GM21515 (cell line): ENCODE data around the gene ITGB2.

Source experiments
- ATAC-seq: cut with Tn5 transposase; IDR thresholded peaks from one replicate; pipeline ENCODE4 v1.9.1; 2021; ENCODE audit not compliant: unreplicated experiment

The ITGB2 gene

DNA sequence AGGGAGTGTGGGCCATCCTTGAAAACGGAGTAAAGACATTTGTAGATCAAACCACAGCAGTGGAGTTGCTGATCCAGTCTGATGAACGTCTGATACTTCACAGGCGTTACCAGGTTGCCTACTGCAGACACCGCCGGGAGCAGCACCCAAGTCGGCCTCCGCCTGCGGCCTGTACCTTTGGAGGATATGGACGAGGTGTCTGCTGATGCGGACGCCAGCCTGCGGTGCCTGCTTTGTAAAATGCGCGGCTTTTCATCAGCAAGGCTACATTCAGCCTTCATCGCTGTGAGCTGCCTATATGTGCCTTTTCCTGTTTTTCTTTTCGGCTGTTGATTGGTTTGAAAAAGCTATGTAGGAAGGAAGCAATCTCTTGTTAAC is 35.1 kb upstream of the ITGB2 start:
- ATAC-seq = no peak

DNA sequence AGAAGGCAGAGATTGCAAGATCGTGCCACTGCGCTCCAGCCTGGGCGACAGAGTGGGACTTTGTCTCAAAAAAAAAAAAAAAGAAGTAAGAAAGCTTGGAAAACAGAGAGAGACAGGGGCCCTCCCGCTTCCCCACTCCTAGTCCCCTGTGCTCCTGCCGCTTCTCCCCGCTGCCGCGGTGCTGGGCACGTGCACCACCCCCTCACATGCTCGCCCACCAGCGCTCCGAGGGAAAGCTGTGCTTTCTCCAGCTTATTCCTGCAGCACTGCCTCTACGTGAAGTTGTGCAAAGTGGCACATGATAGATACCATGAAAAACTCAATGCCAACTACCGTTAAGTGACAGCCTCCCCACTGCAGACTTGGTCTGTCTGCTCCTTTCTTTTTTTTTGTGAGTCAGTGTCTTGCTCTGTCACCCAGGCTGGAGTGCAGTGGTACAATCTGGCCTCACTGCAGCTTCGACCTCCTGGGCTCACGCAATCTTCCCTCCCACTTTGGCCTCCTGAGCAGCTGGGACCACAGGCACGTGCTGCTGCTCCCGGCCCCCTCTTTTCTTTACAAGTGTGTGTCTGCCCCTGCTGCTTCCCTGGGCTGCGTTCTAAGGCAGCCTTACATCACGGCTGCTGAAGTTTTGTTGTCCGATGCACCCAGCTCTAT is 34.6 kb upstream of the ITGB2 start:
- no peak for ATAC-seq

DNA sequence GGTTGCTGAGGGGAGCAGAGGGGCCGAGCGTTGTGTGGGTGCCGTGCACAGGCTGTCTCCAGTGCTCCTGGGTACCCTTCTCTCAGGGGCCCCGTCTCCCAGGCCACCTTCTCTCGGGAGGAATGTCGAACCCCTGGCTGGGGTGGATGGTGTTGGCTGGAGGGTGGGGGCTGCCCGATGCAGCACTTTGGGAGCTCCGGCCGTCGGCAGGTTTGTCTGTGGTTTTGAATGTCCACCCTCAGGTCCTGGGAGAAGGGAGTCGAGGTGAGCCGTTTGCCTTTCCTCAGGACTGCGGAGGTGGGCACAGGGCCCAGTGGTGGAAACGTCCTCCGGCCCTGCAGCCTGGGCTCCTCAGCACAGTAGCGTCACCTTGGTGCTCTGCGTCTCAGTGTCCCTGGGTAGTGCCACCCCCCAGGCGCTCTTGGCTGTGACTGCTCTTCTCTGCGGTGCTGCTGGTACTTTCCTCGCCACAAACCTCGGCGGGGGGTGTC is 33.6 kb upstream of the ITGB2 start:
- ATAC-seq = no peak

GRCh38 chr21:44953628-44954021 is 32.9 kb upstream of the ITGB2 start:
- no peak for ATAC-seq

GRCh38 chr21:44952929-44953627 is 32.4 kb upstream of the ITGB2 start:
- ATAC-seq = no peak

DNA sequence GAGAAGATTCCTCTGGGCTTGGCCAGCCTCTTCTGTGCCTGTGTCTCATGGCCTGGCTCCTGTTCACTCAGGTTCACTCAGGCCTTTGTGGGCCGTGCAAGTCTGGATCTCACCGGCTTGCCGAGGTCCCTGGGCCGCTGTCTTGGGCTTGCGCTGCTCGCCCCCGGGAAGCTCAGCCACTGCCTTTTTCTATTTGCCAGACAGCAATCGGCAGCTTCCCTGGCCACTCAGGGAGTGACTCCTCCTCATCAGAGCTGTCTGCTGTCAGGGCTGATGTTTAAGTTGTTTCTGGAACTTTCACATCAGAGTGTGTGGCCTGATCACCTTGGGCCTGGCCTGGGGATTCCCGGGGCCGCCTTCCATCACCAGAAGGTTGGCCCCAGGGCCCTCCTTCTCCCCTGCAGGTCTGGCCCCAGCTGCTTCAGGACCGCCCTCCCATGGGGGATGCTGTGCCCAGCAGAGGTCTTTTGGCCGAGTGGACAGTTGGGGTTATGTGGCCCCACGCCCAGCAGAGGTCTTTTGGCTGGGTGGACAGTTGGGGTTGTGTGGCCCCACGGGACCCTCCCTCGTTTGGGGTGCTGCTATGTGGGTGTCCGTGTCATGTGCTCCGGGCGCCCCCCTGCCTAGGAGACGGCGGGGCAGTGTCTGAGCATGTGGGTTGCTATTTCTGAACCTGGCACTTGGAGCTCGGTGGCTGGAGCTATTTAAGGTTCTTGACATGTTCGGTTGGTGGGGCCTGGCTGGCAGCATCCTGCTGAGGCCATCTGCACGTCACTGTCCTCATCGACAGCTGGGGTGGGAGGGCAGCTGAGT is 31.6 kb upstream of the ITGB2 start:
- no peak for ATAC-seq

GRCh38 chr21:44951186-44951915 is 30.7 kb upstream of the ITGB2 start:
- ATAC-seq = no peak

DNA sequence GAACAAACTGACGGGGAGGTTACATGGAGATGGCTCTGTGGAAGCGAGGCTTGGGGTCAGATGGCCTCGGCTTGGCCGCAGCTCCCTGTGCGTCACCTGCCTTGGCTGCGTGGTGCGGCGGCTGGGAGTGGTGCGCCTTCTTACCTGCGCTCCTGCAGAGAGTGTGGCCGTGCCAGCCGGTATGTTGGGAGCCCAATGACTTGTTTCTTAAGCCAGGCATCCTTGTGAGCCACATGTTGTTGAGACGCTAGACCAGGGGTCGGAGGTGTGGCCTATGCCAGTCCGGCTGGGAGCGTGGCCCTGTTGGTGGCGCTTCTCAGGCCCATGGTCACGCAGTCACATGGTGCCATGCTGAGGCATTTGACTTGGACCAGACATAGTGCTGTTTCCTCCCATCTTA is 29.7 kb upstream of the ITGB2 start:
- ATAC-seq = no peak

DNA sequence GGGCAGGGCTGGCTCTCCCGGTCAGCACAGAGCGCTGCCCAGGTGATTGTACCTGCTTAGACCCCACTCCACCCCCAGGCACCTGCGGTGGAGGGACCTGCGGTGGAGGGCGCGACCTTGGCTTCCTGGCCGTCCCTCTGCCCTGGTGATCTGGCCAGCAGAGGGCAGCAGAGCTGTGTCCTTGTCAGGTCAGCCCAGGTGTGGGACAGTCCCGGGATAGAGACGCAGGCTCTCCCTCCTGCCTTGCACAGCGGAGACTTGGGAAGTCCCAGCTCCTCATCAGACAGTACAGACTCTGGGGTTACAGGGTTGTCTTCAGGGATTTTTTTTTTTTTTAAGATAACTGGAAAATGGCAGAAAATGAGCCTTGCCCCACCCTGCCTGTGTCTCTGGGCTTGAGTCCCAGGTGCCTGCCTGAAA is 29.1 kb upstream of the ITGB2 start:
- ATAC-seq = no peak

GRCh38 chr21:44949161-44949778 is 28.6 kb upstream of the ITGB2 start:
- no peak for ATAC-seq

GRCh38 chr21:44948426-44949120 is 27.9 kb upstream of the ITGB2 start:
- no peak for ATAC-seq

DNA sequence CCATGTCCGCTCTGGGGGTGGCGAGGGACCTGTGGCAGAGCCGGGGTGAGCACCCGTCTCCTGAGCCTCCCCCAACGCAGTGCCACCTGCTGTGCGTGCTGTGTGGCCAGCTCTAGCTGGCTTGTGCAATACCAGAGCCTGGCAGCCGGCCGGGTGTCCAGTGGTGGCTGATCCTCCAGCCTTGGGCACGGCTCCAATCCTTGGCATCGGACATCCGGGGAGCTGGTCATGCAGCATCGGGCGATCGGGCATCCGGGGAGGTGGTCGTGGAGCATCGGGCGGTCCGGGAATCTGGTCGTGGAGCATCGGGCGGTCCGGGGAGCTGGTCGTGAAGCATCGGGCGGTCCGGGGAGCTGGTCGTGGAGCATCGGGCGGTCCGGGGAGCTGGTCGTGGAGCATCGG is 27.2 kb upstream of the ITGB2 start:
- no peak for ATAC-seq

GRCh38 chr21:44947111-44947929 is 26.6 kb upstream of the ITGB2 start:
- ATAC-seq = no peak

DNA sequence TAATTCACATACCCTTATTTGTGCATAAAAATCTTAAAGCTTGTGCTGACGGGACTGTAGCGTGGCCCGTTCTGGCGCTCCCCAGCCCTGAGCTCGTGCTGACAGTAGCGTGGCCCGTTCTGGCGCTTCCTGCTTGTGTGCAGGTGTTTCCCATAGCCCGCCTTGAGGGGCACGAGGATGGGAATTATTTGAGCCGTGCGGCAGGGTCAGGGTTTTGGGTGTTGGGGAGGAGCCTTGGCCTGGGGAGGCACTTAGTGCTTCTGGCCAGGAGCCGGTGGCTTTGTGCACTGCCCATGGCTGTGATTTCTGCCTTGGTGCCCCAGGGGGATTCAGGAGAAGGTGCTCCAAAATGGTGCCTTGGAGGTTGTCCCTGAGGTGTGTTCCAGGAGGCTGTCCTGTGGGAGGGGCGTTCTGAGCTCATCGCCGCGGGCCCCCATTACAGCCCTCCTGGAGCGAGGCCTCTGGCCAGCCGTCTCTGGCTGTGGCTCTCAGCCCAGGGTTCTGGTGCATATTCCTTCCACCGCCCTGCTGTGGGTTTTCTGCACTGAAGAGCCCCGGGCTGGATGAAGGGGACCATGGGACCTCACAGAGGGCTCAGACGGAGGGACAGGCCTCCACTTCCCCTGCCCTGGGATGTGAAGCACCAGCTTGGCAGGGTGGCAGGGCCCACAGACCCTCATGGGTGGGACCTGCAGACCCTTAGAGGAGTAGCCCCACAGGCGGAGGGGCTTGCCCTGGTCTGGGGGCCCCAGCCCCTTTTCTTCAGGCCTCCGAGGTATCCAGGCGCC is 25.7 kb upstream of the ITGB2 start:
- no peak for ATAC-seq

- ATAC-seq = no peak
Observed at GRCh38 chr21:44944596-44944995, 23.9 kb upstream of the ITGB2 start.

- no peak for ATAC-seq
Observed at GRCh38 chr21:44943686-44944550, 23.2 kb upstream of the ITGB2 start.

- ATAC-seq = no peak
Observed at GRCh38 chr21:44943005-44943685, 22.4 kb upstream of the ITGB2 start.
